WTC11 (cell line): ENCODE measurements around the gene GAB2. TPM values are rescaled to one million over a fixed set of nuclear protein-coding genes. Genes with fewer than 3 reads are reported as not detected.

ENCODE experiments used
- ATAC-seq: fragments of 200-7000 bp; cut with Tn5 transposase; 2 replicates; pipeline ENCODE4 v1.10.0; 2021; ENCODE audit warnings: mild to moderate bottlenecking, moderate library complexity
- CTCF ChIA-PET: fragments of 300-600 bp; sonication (Branson Sonifier 250); formaldehyde crosslinking; loops from one replicate; lab custom pipeline; 2021; ENCODE audit warnings: antibody characterized with exemption; lab: Charles Lee
- POLR2A ChIA-PET: fragments of 350-600 bp; sonication (Branson Sonifier 250); formaldehyde crosslinking; loops from one replicate; lab custom pipeline; 2021; ENCODE audit warnings: antibody characterized with exemption; lab: Charles Lee
- DNase-seq: peaks from one replicate; pipeline ENCODE4 v3.0.0; 2021; ENCODE audit warnings: low spot score
- H3K27ac Mint-ChIP-seq: 2 replicates; pipeline ENCODE4 v1.8.0; 2021; ENCODE audit warnings: mixed read lengths
- H3K27me3 Mint-ChIP-seq: 2 replicates; pipeline ENCODE4 v1.8.0; 2021; ENCODE audit warnings: low read depth, mild to moderate bottlenecking, moderate library complexity, mixed read lengths
- H3K36me3 Mint-ChIP-seq: 2 replicates; pipeline ENCODE4 v1.8.0; 2021; ENCODE audit warnings: mixed read lengths
- H3K4me1 Mint-ChIP-seq: 2 replicates; pipeline ENCODE4 v1.8.0; 2022; ENCODE audit warnings: mixed read lengths
- H3K4me3 Mint-ChIP-seq: 2 replicates; pipeline ENCODE4 v1.8.0; 2021; ENCODE audit warnings: mild to moderate bottlenecking, moderate library complexity, mixed read lengths
- H3K9me3 Mint-ChIP-seq: 2 replicates; pipeline ENCODE4 v1.8.0; 2021; ENCODE audit warnings: mixed read lengths
- CBFB ChIP-seq: sonication (generic); formaldehyde crosslinking; IDR thresholded peaks from 2 replicates; pipeline ENCODE4 v1.8.1; 2022; ENCODE audit warnings: mild to moderate bottlenecking, low read depth, missing genetic modification reagents
- CREM ChIP-seq: sonication (generic); formaldehyde crosslinking; IDR thresholded peaks from 2 replicates; pipeline ENCODE4 v1.8.1; 2022; ENCODE audit warnings: mild to moderate bottlenecking, missing genetic modification reagents, moderate library complexity
- ELF4 ChIP-seq: sonication (generic); formaldehyde crosslinking; IDR thresholded peaks from 2 replicates; pipeline ENCODE4 v1.8.1; 2022; ENCODE audit warnings: low read depth, mild to moderate bottlenecking, moderate library complexity, missing genetic modification reagents
- GABPB1 ChIP-seq: sonication (generic); formaldehyde crosslinking; IDR thresholded peaks from 2 replicates; pipeline ENCODE4 v1.8.1; 2023; ENCODE audit warnings: mild to moderate bottlenecking, missing genetic modification reagents
- MXD4 ChIP-seq: fragments of 250-450 bp; sonication (Bioruptor Pico); IDR thresholded peaks from 2 replicates; pipeline ENCODE4 v1.8.0; 2021; ENCODE audit warnings: mild to moderate bottlenecking, moderate library complexity, borderline replicate concordance
- MYBL2 ChIP-seq: sonication (generic); formaldehyde crosslinking; IDR thresholded peaks from 2 replicates; pipeline ENCODE4 v1.8.1; 2023; ENCODE audit warnings: mild to moderate bottlenecking, moderate library complexity, missing genetic modification reagents
- NFATC4 ChIP-seq: fragments of 250-450 bp; sonication (Bioruptor Pico); IDR thresholded peaks from 2 replicates; pipeline ENCODE4 v1.9.0; 2021; ENCODE audit warnings: mild to moderate bottlenecking
- NFYB ChIP-seq: sonication (generic); formaldehyde crosslinking; conservative IDR thresholded peaks from 2 replicates; pipeline ENCODE4 v1.8.0; 2022; ENCODE audit warnings: low read depth, missing genetic modification reagents
- RORB ChIP-seq: fragments of 250-450 bp; sonication (Bioruptor Pico); IDR thresholded peaks from 2 replicates; pipeline ENCODE4 v1.9.0; 2021; ENCODE audit warnings: mild to moderate bottlenecking
- TEAD1 ChIP-seq: sonication (generic); formaldehyde crosslinking; IDR thresholded peaks from 2 replicates; pipeline ENCODE4 v1.8.0; 2022; ENCODE audit warnings: mild to moderate bottlenecking, missing genetic modification reagents
- TP53 ChIP-seq: sonication (generic); formaldehyde crosslinking; IDR thresholded peaks from 2 replicates; pipeline ENCODE4 v1.8.1; 2023; ENCODE audit warnings: mild to moderate bottlenecking, missing genetic modification reagents
- ZNF219 ChIP-seq: sonication (generic); formaldehyde crosslinking; IDR thresholded peaks from 2 replicates; pipeline ENCODE4 v1.8.0; 2023; ENCODE audit warnings: missing genetic modification reagents, mild to moderate bottlenecking, borderline replicate concordance
- ZNF232 ChIP-seq: sonication (generic); formaldehyde crosslinking; IDR thresholded peaks from 2 replicates; pipeline ENCODE4 v1.8.0; 2022; ENCODE audit warnings: mild to moderate bottlenecking, missing genetic modification reagents
- ZNF263 ChIP-seq: sonication (generic); formaldehyde crosslinking; IDR thresholded peaks from 2 replicates; pipeline ENCODE4 v1.8.1; 2022; ENCODE audit warnings: low read depth, mild to moderate bottlenecking, moderate library complexity, missing genetic modification reagents
- ZNF396 ChIP-seq: fragments of 250-450 bp; sonication (Bioruptor Pico); IDR thresholded peaks from 2 replicates; pipeline ENCODE4 v1.8.0; 2021; ENCODE audit warnings: mild to moderate bottlenecking, moderate library complexity, borderline replicate concordance
- ZNF416 ChIP-seq: fragments of 250-450 bp; sonication (Bioruptor Pico); IDR thresholded peaks from 2 replicates; pipeline ENCODE4 v1.9.0; 2021; ENCODE audit warnings: mild to moderate bottlenecking, inconsistent platforms
- total RNA-seq: library from RNA; stranded (reverse); gene quantifications from 3 replicates; pipeline ENCODE4 v1.2.3, GENCODE V29; 2021
- TF ChIP-seq, protein P1 (sequence below): fragments of 250-450 bp; sonication (Bioruptor Pico); IDR thresholded peaks from 2 replicates; pipeline ENCODE4 v1.8.0; 2021; ENCODE audit warnings: mild to moderate bottlenecking
- TF ChIP-seq, protein P2 (sequence below): sonication (generic); formaldehyde crosslinking; IDR thresholded peaks from 2 replicates; pipeline ENCODE4 v1.8.0; 2023; ENCODE audit warnings: mild to moderate bottlenecking, missing genetic modification reagents
- TF ChIP-seq, protein P3 (sequence below): sonication (generic); formaldehyde crosslinking; IDR thresholded peaks from 2 replicates; pipeline ENCODE4 v1.8.1; 2023; ENCODE audit warnings: mild to moderate bottlenecking, missing genetic modification reagents, borderline replicate concordance
- TF ChIP-seq, protein P4 (sequence below): sonication (generic); formaldehyde crosslinking; IDR thresholded peaks from 2 replicates; pipeline ENCODE4 v1.8.0; 2023; ENCODE audit warnings: missing genetic modification reagents
- TF ChIP-seq, protein P5 (sequence below): sonication (generic); formaldehyde crosslinking; IDR thresholded peaks from 2 replicates; pipeline ENCODE4 v1.8.1; 2023; ENCODE audit warnings: mild to moderate bottlenecking, missing genetic modification reagents, moderate library complexity
- TF ChIP-seq, protein P6 (sequence below): fragments of 250-450 bp; sonication (Bioruptor Pico); IDR thresholded peaks from 2 replicates; pipeline ENCODE4 v1.9.0; 2021; ENCODE audit warnings: moderate library complexity, mild to moderate bottlenecking, inconsistent platforms, borderline replicate concordance

Gene GAB2
- total RNA-seq, 1 experiment from 2014 or later: 10.6 TPM

DNA sequence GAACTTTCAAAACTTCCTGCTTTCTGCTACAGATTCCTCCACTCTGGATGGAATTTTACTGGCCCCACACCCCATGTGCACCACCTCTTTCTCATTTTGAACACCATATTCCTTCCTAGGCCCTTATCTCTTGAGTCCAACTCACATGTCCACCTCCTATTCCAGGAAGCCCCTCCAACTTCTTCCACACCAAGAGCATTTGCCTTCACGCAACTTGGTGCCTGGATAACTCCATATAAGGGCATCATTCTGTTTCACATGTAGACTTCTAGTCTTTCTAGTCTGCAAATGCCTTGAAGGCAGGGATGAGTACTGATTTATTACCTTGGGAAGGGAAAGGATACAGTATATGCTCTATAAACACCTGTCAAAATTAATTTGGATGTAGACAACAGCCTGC lies 17.5 kb downstream of the GAB2 start:
- POLR2A ChIA-PET: no interaction called here
- no peak overlapping the region for H3K27ac Mint-ChIP-seq
- TF ChIP-seq NFYB (no peak), ZNF263 (no peak), TP53 (CRISPR knock-in tag) (no peak), GABPB1 (CRISPR knock-in tag) (no peak)
- TF ChIP-seq, protein P1, sequence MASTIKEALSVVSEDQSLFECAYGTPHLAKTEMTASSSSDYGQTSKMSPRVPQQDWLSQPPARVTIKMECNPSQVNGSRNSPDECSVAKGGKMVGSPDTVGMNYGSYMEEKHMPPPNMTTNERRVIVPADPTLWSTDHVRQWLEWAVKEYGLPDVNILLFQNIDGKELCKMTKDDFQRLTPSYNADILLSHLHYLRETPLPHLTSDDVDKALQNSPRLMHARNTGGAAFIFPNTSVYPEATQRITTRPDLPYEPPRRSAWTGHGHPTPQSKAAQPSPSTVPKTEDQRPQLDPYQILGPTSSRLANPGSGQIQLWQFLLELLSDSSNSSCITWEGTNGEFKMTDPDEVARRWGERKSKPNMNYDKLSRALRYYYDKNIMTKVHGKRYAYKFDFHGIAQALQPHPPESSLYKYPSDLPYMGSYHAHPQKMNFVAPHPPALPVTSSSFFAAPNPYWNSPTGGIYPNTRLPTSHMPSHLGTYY (CRISPR knock-in tag): no peak
- TF ChIP-seq, protein P2, sequence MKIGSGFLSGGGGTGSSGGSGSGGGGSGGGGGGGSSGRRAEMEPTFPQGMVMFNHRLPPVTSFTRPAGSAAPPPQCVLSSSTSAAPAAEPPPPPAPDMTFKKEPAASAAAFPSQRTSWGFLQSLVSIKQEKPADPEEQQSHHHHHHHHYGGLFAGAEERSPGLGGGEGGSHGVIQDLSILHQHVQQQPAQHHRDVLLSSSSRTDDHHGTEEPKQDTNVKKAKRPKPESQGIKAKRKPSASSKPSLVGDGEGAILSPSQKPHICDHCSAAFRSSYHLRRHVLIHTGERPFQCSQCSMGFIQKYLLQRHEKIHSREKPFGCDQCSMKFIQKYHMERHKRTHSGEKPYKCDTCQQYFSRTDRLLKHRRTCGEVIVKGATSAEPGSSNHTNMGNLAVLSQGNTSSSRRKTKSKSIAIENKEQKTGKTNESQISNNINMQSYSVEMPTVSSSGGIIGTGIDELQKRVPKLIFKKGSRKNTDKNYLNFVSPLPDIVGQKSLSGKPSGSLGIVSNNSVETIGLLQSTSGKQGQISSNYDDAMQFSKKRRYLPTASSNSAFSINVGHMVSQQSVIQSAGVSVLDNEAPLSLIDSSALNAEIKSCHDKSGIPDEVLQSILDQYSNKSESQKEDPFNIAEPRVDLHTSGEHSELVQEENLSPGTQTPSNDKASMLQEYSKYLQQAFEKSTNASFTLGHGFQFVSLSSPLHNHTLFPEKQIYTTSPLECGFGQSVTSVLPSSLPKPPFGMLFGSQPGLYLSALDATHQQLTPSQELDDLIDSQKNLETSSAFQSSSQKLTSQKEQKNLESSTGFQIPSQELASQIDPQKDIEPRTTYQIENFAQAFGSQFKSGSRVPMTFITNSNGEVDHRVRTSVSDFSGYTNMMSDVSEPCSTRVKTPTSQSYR (CRISPR knock-in tag): no peak
- TF ChIP-seq, protein P3, sequence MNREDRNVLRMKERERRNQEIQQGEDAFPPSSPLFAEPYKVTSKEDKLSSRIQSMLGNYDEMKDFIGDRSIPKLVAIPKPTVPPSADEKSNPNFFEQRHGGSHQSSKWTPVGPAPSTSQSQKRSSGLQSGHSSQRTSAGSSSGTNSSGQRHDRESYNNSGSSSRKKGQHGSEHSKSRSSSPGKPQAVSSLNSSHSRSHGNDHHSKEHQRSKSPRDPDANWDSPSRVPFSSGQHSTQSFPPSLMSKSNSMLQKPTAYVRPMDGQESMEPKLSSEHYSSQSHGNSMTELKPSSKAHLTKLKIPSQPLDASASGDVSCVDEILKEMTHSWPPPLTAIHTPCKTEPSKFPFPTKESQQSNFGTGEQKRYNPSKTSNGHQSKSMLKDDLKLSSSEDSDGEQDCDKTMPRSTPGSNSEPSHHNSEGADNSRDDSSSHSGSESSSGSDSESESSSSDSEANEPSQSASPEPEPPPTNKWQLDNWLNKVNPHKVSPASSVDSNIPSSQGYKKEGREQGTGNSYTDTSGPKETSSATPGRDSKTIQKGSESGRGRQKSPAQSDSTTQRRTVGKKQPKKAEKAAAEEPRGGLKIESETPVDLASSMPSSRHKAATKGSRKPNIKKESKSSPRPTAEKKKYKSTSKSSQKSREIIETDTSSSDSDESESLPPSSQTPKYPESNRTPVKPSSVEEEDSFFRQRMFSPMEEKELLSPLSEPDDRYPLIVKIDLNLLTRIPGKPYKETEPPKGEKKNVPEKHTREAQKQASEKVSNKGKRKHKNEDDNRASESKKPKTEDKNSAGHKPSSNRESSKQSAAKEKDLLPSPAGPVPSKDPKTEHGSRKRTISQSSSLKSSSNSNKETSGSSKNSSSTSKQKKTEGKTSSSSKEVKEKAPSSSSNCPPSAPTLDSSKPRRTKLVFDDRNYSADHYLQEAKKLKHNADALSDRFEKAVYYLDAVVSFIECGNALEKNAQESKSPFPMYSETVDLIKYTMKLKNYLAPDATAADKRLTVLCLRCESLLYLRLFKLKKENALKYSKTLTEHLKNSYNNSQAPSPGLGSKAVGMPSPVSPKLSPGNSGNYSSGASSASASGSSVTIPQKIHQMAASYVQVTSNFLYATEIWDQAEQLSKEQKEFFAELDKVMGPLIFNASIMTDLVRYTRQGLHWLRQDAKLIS: no peak
- TF ChIP-seq, all 79 proteins: peak for 0
- DNase-seq: no peak
- peaks cover 41% of the 10 kb centered on the region for H3K27me3 Mint-ChIP-seq
- no peak for ATAC-seq
- no peak overlapping the region for H3K4me3 Mint-ChIP-seq
- H3K9me3 Mint-ChIP-seq: no peaks in the 10 kb centered on the region
- H3K36me3 Mint-ChIP-seq: no peaks in the 10 kb centered on the region
- CTCF ChIA-PET: interaction anchor here (0.7 to 1.4 kb wide), 3 partner anchors 21 to 164 kb away, joined by 3 to 4 read pairs (median 3); no protein-coding TSS in a partner anchor
- H3K4me1 Mint-ChIP-seq: peaks cover 23% of the 10 kb centered on the region

DNA sequence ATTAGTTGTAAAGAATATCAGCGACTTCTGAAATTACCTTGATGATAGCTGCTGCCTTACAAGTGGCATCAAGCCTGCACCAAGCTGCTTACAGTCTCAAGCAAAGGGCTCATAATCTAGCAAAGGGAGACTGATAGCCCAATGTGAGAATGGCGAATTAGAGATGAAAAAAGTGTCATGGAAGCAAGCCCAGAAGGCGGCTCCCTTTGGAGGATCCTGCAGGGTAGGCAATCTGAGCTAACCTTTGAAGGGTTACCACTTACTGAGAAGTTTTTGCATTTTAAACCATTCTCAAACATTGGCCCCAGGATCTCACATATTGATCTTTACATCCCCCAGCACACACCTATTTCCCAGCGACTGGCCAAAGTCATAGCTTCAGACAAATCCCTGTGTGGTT lies 18.5 kb downstream of the GAB2 start:
- no peaks in the 10 kb centered on the region for H3K36me3 Mint-ChIP-seq
- ChIA-PET POLR2A (no interaction called here), CTCF (interaction anchor here (1.0 to 1.6 kb wide), 3 partner anchors 22 to 171 kb away, joined by 3 to 6 read pairs (median 4); no protein-coding TSS in a partner anchor)
- peaks cover 23% of the 10 kb centered on the region for H3K4me1 Mint-ChIP-seq
- ATAC-seq (peak; percentile 88), DNase-seq (no peak)
- H3K27ac Mint-ChIP-seq: no peak overlapping the region
- peaks cover 41% of the 10 kb centered on the region for H3K27me3 Mint-ChIP-seq
- H3K4me3 Mint-ChIP-seq: no peak overlapping the region
- no peaks in the 10 kb centered on the region for H3K9me3 Mint-ChIP-seq
- TF ChIP-seq TEAD1 (CRISPR knock-in tag) (no peak), CBFB (no peak), NFATC4 (CRISPR knock-in tag) (no peak), ELF4 (CRISPR knock-in tag) (no peak), CREM (CRISPR knock-in tag) (no peak), TP53 (CRISPR knock-in tag) (no peak), MXD4 (CRISPR knock-in tag) (no peak), RORB (CRISPR knock-in tag) (no peak), ZNF219 (no peak), ZNF232 (CRISPR knock-in tag) (no peak), MYBL2 (no peak), ZNF396 (no peak), ZNF416 (CRISPR knock-in tag) (no peak)
- TF ChIP-seq, protein P4, sequence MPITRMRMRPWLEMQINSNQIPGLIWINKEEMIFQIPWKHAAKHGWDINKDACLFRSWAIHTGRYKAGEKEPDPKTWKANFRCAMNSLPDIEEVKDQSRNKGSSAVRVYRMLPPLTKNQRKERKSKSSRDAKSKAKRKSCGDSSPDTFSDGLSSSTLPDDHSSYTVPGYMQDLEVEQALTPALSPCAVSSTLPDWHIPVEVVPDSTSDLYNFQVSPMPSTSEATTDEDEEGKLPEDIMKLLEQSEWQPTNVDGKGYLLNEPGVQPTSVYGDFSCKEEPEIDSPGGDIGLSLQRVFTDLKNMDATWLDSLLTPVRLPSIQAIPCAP: no peak
- TF ChIP-seq, protein P5, sequence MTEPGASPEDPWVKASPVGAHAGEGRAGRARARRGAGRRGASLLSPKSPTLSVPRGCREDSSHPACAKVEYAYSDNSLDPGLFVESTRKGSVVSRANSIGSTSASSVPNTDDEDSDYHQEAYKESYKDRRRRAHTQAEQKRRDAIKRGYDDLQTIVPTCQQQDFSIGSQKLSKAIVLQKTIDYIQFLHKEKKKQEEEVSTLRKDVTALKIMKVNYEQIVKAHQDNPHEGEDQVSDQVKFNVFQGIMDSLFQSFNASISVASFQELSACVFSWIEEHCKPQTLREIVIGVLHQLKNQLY (CRISPR knock-in tag): no peak
- TF ChIP-seq, protein P3: no peak
- TF ChIP-seq, protein P6, sequence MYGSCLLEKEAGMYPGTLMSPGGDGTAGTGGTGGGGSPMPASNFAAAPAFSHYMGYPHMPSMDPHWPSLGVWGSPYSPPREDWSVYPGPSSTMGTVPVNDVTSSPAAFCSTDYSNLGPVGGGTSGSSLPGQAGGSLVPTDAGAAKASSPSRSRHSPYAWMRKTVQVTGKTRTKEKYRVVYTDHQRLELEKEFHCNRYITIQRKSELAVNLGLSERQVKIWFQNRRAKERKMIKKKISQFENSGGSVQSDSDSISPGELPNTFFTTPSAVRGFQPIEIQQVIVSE (CRISPR knock-in tag): no peak
